GM12878 (cell line): ENCODE measurements around the gene ZNF48. TPM values are rescaled to one million over a fixed set of nuclear protein-coding genes. Genes with fewer than 3 reads are reported as not detected.

Experiments used
- BRCA1 ChIP-seq: IDR thresholded peaks from 2 replicates; pipeline ENCODE4 v1.6.1; 2011; ENCODE audit warnings: low read depth, low read length, improper control_type of control experiment
- CHD2 ChIP-seq: IDR thresholded peaks from 2 replicates; pipeline ENCODE4 v1.6.1; 2011; ENCODE audit warnings: low read depth, low read length, improper control_type of control experiment, borderline replicate concordance
- DPF2 ChIP-seq: fragments of 450-650 bp; IDR thresholded peaks from 2 replicates; pipeline ENCODE4 v1.6.1; 2017; ENCODE audit warnings: mild to moderate bottlenecking
- HDAC2 ChIP-seq: fragments of 200-600 bp; sonication (generic); IDR thresholded peaks from 2 replicates; pipeline ENCODE4 v1.6.1; 2017
- MYB ChIP-seq: fragments of 150-350 bp; IDR thresholded peaks from 2 replicates; pipeline ENCODE4 v1.6.1; 2014; ENCODE audit warnings: mild to moderate bottlenecking, low read depth, low read length, borderline replicate concordance
- POLR2AphosphoS2 ChIP-seq: IDR thresholded peaks from 2 replicates; pipeline ENCODE4 v1.6.1; 2011; ENCODE audit warnings: low read depth, mild to moderate bottlenecking, low read length, improper control_type of control experiment, moderate library complexity
- PRDM15 ChIP-seq: fragments of 450-650 bp; formaldehyde crosslinking; IDR thresholded peaks from 2 replicates; pipeline ENCODE4 v1.4.0; 2020; ENCODE audit warnings: mild to moderate bottlenecking, moderate library complexity
- RBBP5 ChIP-seq: fragments of 200-600 bp; sonication (generic); conservative IDR thresholded peaks from 2 replicates; pipeline ENCODE4 v1.6.1; 2016
- SPI1 ChIP-seq: IDR thresholded peaks from 2 replicates; pipeline ENCODE4 v1.6.1; 2011; ENCODE audit warnings: low read depth, mild to moderate bottlenecking, low read length, moderate library complexity, borderline replicate concordance; ENCODE audit not compliant: insufficient read depth
- SREBF2 ChIP-seq: IDR thresholded peaks from 2 replicates; pipeline ENCODE4 v1.6.1; 2012; ENCODE audit warnings: mild to moderate bottlenecking, low read length
- SRF ChIP-seq, 2 experiments: IDR thresholded peaks; 2 replicates each; pipeline ENCODE4 v1.6.1; 2011; ENCODE audit warnings: low read depth in 2 of 2, low read length in 2 of 2, mild to moderate bottlenecking in 1 of 2, moderate library complexity in 1 of 2
- TAF1 ChIP-seq: IDR thresholded peaks from 2 replicates; pipeline ENCODE4 v1.6.1; 2011; ENCODE audit warnings: mild to moderate bottlenecking, low read depth, low read length, borderline replicate concordance
- TARDBP ChIP-seq: IDR thresholded peaks from 2 replicates; pipeline ENCODE4 v1.6.1; 2016; ENCODE audit warnings: borderline replicate concordance
- TCF12 ChIP-seq: IDR thresholded peaks from 2 replicates; pipeline ENCODE4 v1.6.1; 2011; ENCODE audit warnings: low read depth, mild to moderate bottlenecking, low read length
- ZBTB11 ChIP-seq: fragments of 450-650 bp; formaldehyde crosslinking; IDR thresholded peaks from 2 replicates; pipeline ENCODE4 v1.5.0; 2022; ENCODE audit warnings: mild to moderate bottlenecking, missing genetic modification characterization
- ZNF274 ChIP-seq: IDR thresholded peaks from one replicate; pipeline ENCODE4 v1.8.0; 2011; ENCODE audit not compliant: insufficient read length, insufficient read depth
- ZNF592 ChIP-seq: fragments of 450-650 bp; IDR thresholded peaks from 2 replicates; pipeline ENCODE4 v1.6.1; 2017; ENCODE audit warnings: mild to moderate bottlenecking, moderate library complexity
- polyA plus RNA-seq, 11 experiments: library from polyadenylated mRNA; depleted of rRNA in 4 of 11; unstranded in 6 of 11; stranded (reverse) in 5 of 11; fragments of >200 nt; fragmentation: Nextera tagmentation in 4 of 11; fragmentation: Illumina TruSeq in 1 of 11; extraction: Ambion mirVana in 4 of 11; extraction: Trizol in 1 of 11; gene quantifications; 1 replicate in 1 of 11; 2 replicates in 10 of 11; pipeline versions ENCODE4 v1.2.1 to v1.2.3, GENCODE V29; 2011 to 2016; ENCODE audit warnings: inconsistent platforms in 2 of 11, missing spikeins in 2 of 11, low read depth in 1 of 11
- total RNA-seq, 4 experiments: library from RNA; depleted of rRNA in 3 of 4; stranded (reverse); fragments of >200 nt in 3 of 4; fragmentation: Illumina TruSeq in 1 of 4; extraction: Trizol in 1 of 4; gene quantifications; 2 replicates each; pipeline versions ENCODE4 v1.2.1 to v1.2.3, GENCODE V29; 2013 to 2021

Gene ZNF48
- total and polyA plus RNA-seq, 10 of the 15 experiments (the other 5 are each of a cell fraction or from before 2014, with no cell fraction given): 0.14 to 12.0 (median 4.2) TPM

- TF ChIP-seq ZNF592 (no peak), ZNF274 (no peak), SRF (IDR thresholded peaks at IDR 0.05; ENCODE audit: low read depth in 2 of 2, low read length in 2 of 2) (peak in 1 of 2 experiments; percentile 28; a peak in 1 of 4 replicates), POLR2AphosphoS2 (no peak), TARDBP (peak; percentile 77; the same call in 1 of the 2 replicates), SREBF2 (no peak), RBBP5 (no peak), SPI1 (peak; percentile 31; the same call in 1 of the 2 replicates), HDAC2 (no peak), CHD2 (0 out of 2 replicates have a peak, but pooled peaks have one; percentile 31), PRDM15 (CRISPR knock-in tag) (no peak), TCF12 (no peak), DPF2 (peak; percentile 89; the same call in 1 of the 2 replicates), TAF1 (peak; percentile 65; the same call in 1 of the 2 replicates), ZBTB11 (no peak), BRCA1 (no peak), MYB (no peak)
Observed at GRCh38 chr16:30395155-30395991, at the start of gene ZNF48 (continued).
